Panc1 (cell line): Measurements from ENCODE around the gene SGCE. TPM values are rescaled to one million over a fixed set of nuclear protein-coding genes. Genes with fewer than 3 reads are reported as not detected.

Experiments
- ATAC-seq: fragments of 200-7000 bp; cut with Tn5 transposase; 2 replicates; pipeline ENCODE4 v1.9.1; 2020; ENCODE audit warnings: mild to moderate bottlenecking, moderate library complexity
- BruUV-seq: library from RNA; stranded (reverse); fragments of 400-500 nt; replicated peaks from 2 replicates; lab custom pipeline; 2021; lab: Mats Ljungman, UMichigan
- CTCF ChIA-PET: fragments of 300-600 bp; sonication (Branson Sonifier 250); formaldehyde crosslinking; loops from one replicate; lab custom pipeline; 2022; ENCODE audit warnings: antibody characterized with exemption; lab: Charles Lee
- POLR2A ChIA-PET: fragments of 300-600 bp; sonication (Branson Sonifier 250); formaldehyde crosslinking; loops from one replicate; lab custom pipeline; 2022; ENCODE audit warnings: antibody characterized with exemption; lab: Charles Lee
- DNase-seq: peaks from one replicate; pipeline ENCODE4 v3.0.0-alpha.2; 2010; ENCODE audit warnings: low read depth, low spot score
- H3K27ac ChIP-seq: 2 replicates; pipeline ENCODE4 v1.5.1; 2011; ENCODE audit warnings: mild to moderate bottlenecking, low read length, inconsistent platforms
- H3K27me3 ChIP-seq: fragments of 200-500 bp; sonication (Bioruptor generic); 2 replicates; pipeline ENCODE4 v1.6.0; 2014; ENCODE audit warnings: low read length, inconsistent platforms; ENCODE audit not compliant: control insufficient read depth, insufficient read depth
- H3K36me3 ChIP-seq: fragments of 200-500 bp; sonication (Bioruptor generic); 2 replicates; pipeline ENCODE4 v1.5.1; 2014; ENCODE audit warnings: inconsistent platforms, mild to moderate bottlenecking, low read length, moderate library complexity; ENCODE audit not compliant: control insufficient read depth, insufficient read depth
- H3K4me1 ChIP-seq: 2 replicates; pipeline ENCODE4 v1.5.1; 2011; ENCODE audit warnings: inconsistent platforms, mild to moderate bottlenecking, low read length, moderate library complexity; ENCODE audit not compliant: control insufficient read depth, insufficient read depth
- H3K4me3 ChIP-seq, 2 experiments: 2 replicates each; pipeline ENCODE4 v1.5.1; 2011 to 2012; ENCODE audit warnings: low read depth in 2 of 2, low read length in 2 of 2, mild to moderate bottlenecking in 2 of 2, inconsistent platforms in 1 of 2, moderate library complexity in 1 of 2
- H3K9me3 ChIP-seq: fragments of 200-500 bp; sonication (Bioruptor generic); 2 replicates; pipeline ENCODE4 v1.5.1; 2014; ENCODE audit warnings: low read depth, mild to moderate bottlenecking, inconsistent platforms, low read length, moderate library complexity; ENCODE audit not compliant: control insufficient read depth, insufficient read depth
- CTCF ChIP-seq: fragments of 450-650 bp; IDR thresholded peaks from 2 replicates; pipeline ENCODE4 v1.5.1; 2017; ENCODE audit warnings: mild to moderate bottlenecking
- POLR2AphosphoS5 ChIP-seq: IDR thresholded peaks from 2 replicates; pipeline ENCODE4 v1.6.1; 2012; ENCODE audit warnings: mild to moderate bottlenecking, low read depth, low read length, moderate library complexity
- REST ChIP-seq, 2 experiments: IDR thresholded peaks; 2 replicates each; pipeline ENCODE4 v1.6.1; 2011 to 2012; ENCODE audit warnings: low read depth in 2 of 2, control low read depth in 1 of 2, low read length in 1 of 2, mild to moderate bottlenecking in 1 of 2, moderate library complexity in 1 of 2; ENCODE audit not compliant: insufficient read depth in 1 of 2
- SIN3A ChIP-seq: IDR thresholded peaks from 2 replicates; pipeline ENCODE4 v1.6.1; 2012; ENCODE audit warnings: low read depth, mild to moderate bottlenecking, low read length, moderate library complexity, borderline replicate concordance; ENCODE audit not compliant: insufficient read depth
- TCF7L2 ChIP-seq: IDR thresholded peaks from 2 replicates; pipeline ENCODE4 v1.6.1; 2011; ENCODE audit warnings: mild to moderate bottlenecking, low read depth, low read length, inconsistent platforms
- in situ Hi-C: cut with HindIII; loops from 2 replicates; pipeline ENCODE4 v1.10.0; 2016; ENCODE audit warnings: low sequenced_read_pairs, low pct_unique_long_range_greater_than_20kb
- intact Hi-C: fragments of 100-400 bp; cut with micrococcal nuclease; formaldehyde crosslinking; loops from one replicate; pipeline ENCODE4 v1.10.0; 2022; ENCODE audit not compliant: unreplicated experiment
- total RNA-seq: library from RNA; stranded (reverse); gene quantifications from one replicate; pipeline ENCODE4 v1.2.1, GENCODE V29; 2021; ENCODE audit not compliant: unreplicated experiment

Gene SGCE
- total RNA-seq, 1 experiment from 2014 or later, result 32.0 TPM

- Histone ChIP-seq H3K4me1 (peaks cover 4% of the 10 kb centered on the region; the same call in 1 of the 2 replicates), H3K27ac (no peak overlapping the region), H3K9me3 (no peaks in the 10 kb centered on the region), H3K27me3 (no peaks in the 10 kb centered on the region), H3K36me3 (no peaks in the 10 kb centered on the region; the same call in 1 of the 2 replicates), H3K4me3 (no peak overlapping the region)
- no peak for DNase-seq
- ChIA-PET POLR2A (no interaction called here), CTCF (no interaction called here)
- ATAC-seq, result no peak
- in situ Hi-C loops, result no loop called here
- BruUV-seq, result no TSS peak
- TF ChIP-seq CTCF, result no peak
- no peak for TF ChIP-seq POLR2AphosphoS5
- no peak for TF ChIP-seq TCF7L2
- TF ChIP-seq REST (IDR thresholded peaks at IDR 0.05; ENCODE audit: insufficient read depth in 1 of 2, low read depth in 2 of 2, low read length in 1 of 2), result no peak
- no peak for TF ChIP-seq SIN3A
- intact Hi-C loops, result no loop called here
These were observed 32.1 kb downstream of the SGCE start for GRCh38 chr7:94623820-94624219.

- Histone ChIP-seq H3K27me3 (no peaks in the 10 kb centered on the region), H3K4me1 (peaks cover 4% of the 10 kb centered on the region; the same call in 1 of the 2 replicates), H3K9me3 (no peaks in the 10 kb centered on the region), H3K4me3 (no peak overlapping the region), H3K27ac (no peak overlapping the region), H3K36me3 (no peaks in the 10 kb centered on the region; the same call in 1 of the 2 replicates)
- BruUV-seq, result no TSS peak
- ChIA-PET POLR2A (no interaction called here), CTCF (no interaction called here)
- in situ Hi-C loops, result no loop called here
- DNase-seq (no peak), ATAC-seq (peak; percentile 47)
- intact Hi-C loops, result no loop called here
- TF ChIP-seq POLR2AphosphoS5, result no peak
- TF ChIP-seq TCF7L2, result no peak
These were observed 34.8 kb downstream of the SGCE start for GRCh38 chr7:94621120-94621519.

- Histone ChIP-seq H3K9me3 (no peaks in the 10 kb centered on the region), H3K36me3 (no peaks in the 10 kb centered on the region; the same call in 1 of the 2 replicates), H3K27me3 (no peaks in the 10 kb centered on the region), H3K4me3 (no peak overlapping the region), H3K4me1 (peaks cover 4% of the 10 kb centered on the region; the same call in 1 of the 2 replicates), H3K27ac (no peak overlapping the region)
- intact Hi-C loops, result no loop called here
- in situ Hi-C loops, result no loop called here
- CTCF ChIA-PET, result no interaction called here
- no peak for TF ChIP-seq REST (IDR thresholded peaks at IDR 0.05; ENCODE audit: insufficient read depth in 1 of 2, low read depth in 2 of 2, low read length in 1 of 2)
- TF ChIP-seq SIN3A, result no peak
- no peak for TF ChIP-seq POLR2AphosphoS5
- TF ChIP-seq CTCF, result no peak
- no peak for TF ChIP-seq TCF7L2
- DNase-seq (peak; percentile 94), ATAC-seq (peak; percentile 99)
- POLR2A ChIA-PET, result interaction anchor here (0.6 kb wide), 1 partner anchor 50 kb away, joined by 9 read pairs; no protein-coding TSS in a partner anchor
- BruUV-seq, result no TSS peak
These were observed 35.2 kb downstream of the SGCE start for GRCh38 chr7:94620703-94621118.
